ENCODE results near the gene RXRA.

RXRA gene

GRCh38 chr9:134322781-134323241, 3.4 kb upstream of the RXRA start:
- FAIRE-seq (no peak), DNase-seq (ENCODE audit: low spot score) (no peak)

- FAIRE-seq (no peak), DNase-seq (ENCODE audit: low spot score) (no peak)
These were observed 2.4 kb upstream of the RXRA start for GRCh38 chr9:134323741-134324358.

GRCh38 chr9:134324359-134325095, 1.7 kb upstream of the RXRA start:
- FAIRE-seq (peak; percentile 63), DNase-seq (ENCODE audit: low spot score) (peak; percentile 83)

- FAIRE-seq (no peak), DNase-seq (ENCODE audit: low spot score) (peak; percentile 33)
These were observed 1.0 kb upstream of the RXRA start for GRCh38 chr9:134325096-134325812.

- FAIRE-seq: no peak
These were observed 708 bp downstream of the RXRA start for GRCh38 chr9:134326724-134327601.

GRCh38 chr9:134327671-134328231, 1.5 kb downstream of the RXRA start:
- DNase-seq (ENCODE audit: low spot score): no peak
- FAIRE-seq: no peak

More at GRCh38 chr9:134326724-134327601, 708 bp downstream of the RXRA start:
- DNase-seq (ENCODE audit: low spot score): no peak

GRCh38 chr9:134328341-134328840, 2.1 kb downstream of the RXRA start:
- no peak for DNase-seq (ENCODE audit: low spot score)
- no peak for FAIRE-seq

GRCh38 chr9:134328841-134329575, 2.8 kb downstream of the RXRA start:
- FAIRE-seq (no peak), DNase-seq (ENCODE audit: low spot score) (no peak)

GRCh38 chr9:134329576-134329855, 3.3 kb downstream of the RXRA start:
- FAIRE-seq (no peak), DNase-seq (ENCODE audit: low spot score) (no peak)

- peak; percentile 41 for DNase-seq (ENCODE audit: low spot score)
- no peak for FAIRE-seq
These were observed 3.6 kb downstream of the RXRA start for GRCh38 chr9:134329886-134330285.

- no peak for DNase-seq (ENCODE audit: low spot score)
- no peak for FAIRE-seq
These were observed 4.3 kb downstream of the RXRA start for GRCh38 chr9:134330590-134330989.

- FAIRE-seq: no peak
- no peak for DNase-seq (ENCODE audit: low spot score)
These were observed 5.2 kb downstream of the RXRA start for GRCh38 chr9:134331186-134332025.

- FAIRE-seq: no peak
- no peak for DNase-seq (ENCODE audit: low spot score)
These were observed 6.0 kb downstream of the RXRA start for GRCh38 chr9:134332266-134332665.

GRCh38 chr9:134332841-134333233, 6.6 kb downstream of the RXRA start:
- no peak for FAIRE-seq

GRCh38 chr9:134333234-134333873, 7.1 kb downstream of the RXRA start:
- DNase-seq (ENCODE audit: low spot score) (peak; percentile 35), FAIRE-seq (peak; percentile 68)

More at GRCh38 chr9:134332841-134333233, 6.6 kb downstream of the RXRA start:
- DNase-seq (ENCODE audit: low spot score): no peak

- FAIRE-seq (no peak), DNase-seq (ENCODE audit: low spot score) (no peak)
These were observed 7.8 kb downstream of the RXRA start for GRCh38 chr9:134333874-134334581.

GRCh38 chr9:134335061-134335460, 8.8 kb downstream of the RXRA start:
- DNase-seq (ENCODE audit: low spot score) (peak; percentile 83), FAIRE-seq (peak; percentile 92)
